A549 (cell line): ENCODE data around the gene SLF2. TPM values are rescaled to one million over a fixed set of nuclear protein-coding genes. Genes with fewer than 3 reads are reported as not detected.

Experiments used
- ATAC-seq, 2 experiments: fragments of 200-7000 bp in 1 of 2; fragments of >200 bp in 1 of 2; cut with Nextera tagmentation in 1 of 2; cut with Tn5 transposase in 1 of 2; 3 replicates each; pipeline versions ENCODE4 v1.8.0 to v1.9.1; 2018 to 2020; ENCODE audit warnings: mild to moderate bottlenecking in 1 of 2, moderate library complexity in 1 of 2
- CTCF ChIA-PET: fragments of 300-600 bp; sonication (Branson Sonifier 250); formaldehyde crosslinking; extraction: SDS; loops from one replicate; lab custom pipeline; 2021; ENCODE audit warnings: antibody characterized with exemption, inconsistent platforms; lab: Yijun Ruan, JAX
- POLR2A ChIA-PET: fragments of 350-600 bp; formaldehyde crosslinking; extraction: SDS; loops from one replicate; lab custom pipeline; 2021; ENCODE audit warnings: antibody characterized with exemption, inconsistent platforms; lab: Yijun Ruan, JAX
- DNase-seq, 2 experiments: peaks; one replicate each; pipeline versions ENCODE4 v3.0.0 to v3.0.0-alpha.2; 2011 to 2016; ENCODE audit warnings: low read depth in 1 of 2, low spot score in 1 of 2
- FAIRE-seq: peaks from 2 replicates; lab custom pipeline; 2011; peaks lifted over from hg19 to GRCh38; lab: Jason Lieb, UNC
- H3K27ac ChIP-seq, 2 experiments: fragments of >200 bp; sonication (Bioruptor Twin); formaldehyde crosslinking; 3 replicates each; pipeline ENCODE4 v1.5.1; 2016 to 2017
- H3K4me1 ChIP-seq: fragments of >200 bp; sonication (Bioruptor Twin); formaldehyde crosslinking; 3 replicates; pipeline ENCODE4 v1.6.1; 2016
- H3K4me2 ChIP-seq: fragments of >200 bp; sonication (Bioruptor Twin); formaldehyde crosslinking; 3 replicates; pipeline ENCODE4 v1.6.1; 2016
- H3K4me3 ChIP-seq: fragments of >200 bp; sonication (Bioruptor Twin); formaldehyde crosslinking; 3 replicates; pipeline ENCODE4 v1.5.1; 2016
- H3K9me3 ChIP-seq: fragments of >200 bp; sonication (Bioruptor Twin); formaldehyde crosslinking; 3 replicates; pipeline ENCODE4 v1.6.1; 2016
- CEBPB ChIP-seq, 2 experiments: fragments of >200 bp in 1 of 2; sonication (Bioruptor Twin) in 1 of 2; formaldehyde crosslinking in 1 of 2; IDR thresholded peaks; 2 replicates each; pipeline ENCODE4 v1.6.1; 2012 to 2016
- EHMT2 ChIP-seq: fragments of 200-600 bp; sonication (generic); IDR thresholded peaks from 2 replicates; pipeline ENCODE4 v1.6.1; 2016; ENCODE audit warnings: antibody characterized with exemption, low read depth, mild to moderate bottlenecking, moderate library complexity
- HES2 ChIP-seq: fragments of >200 bp; sonication (Bioruptor Twin); formaldehyde crosslinking; IDR thresholded peaks from 2 replicates; pipeline ENCODE4 v1.6.1; 2016
- HEYL ChIP-seq: fragments of 250-450 bp; sonication (Bioruptor Pico); IDR thresholded peaks from 2 replicates; pipeline ENCODE4 v1.8.0; 2021; ENCODE audit warnings: mild to moderate bottlenecking, moderate library complexity
- HOXB13 ChIP-seq: fragments of 250-450 bp; sonication (Bioruptor Pico); IDR thresholded peaks from 2 replicates; pipeline ENCODE4 v1.5.0; 2020; ENCODE audit warnings: low read depth, mild to moderate bottlenecking, moderate library complexity
- HOXB5 ChIP-seq: fragments of 250-450 bp; sonication (Bioruptor Pico); IDR thresholded peaks from 2 replicates; pipeline ENCODE4 v1.5.0; 2020; ENCODE audit warnings: mild to moderate bottlenecking, moderate library complexity
- JUN ChIP-seq, 2 experiments: fragments of >200 bp; sonication (Bioruptor Twin); formaldehyde crosslinking; IDR thresholded peaks; 2 replicates in 1 of 2; 3 replicates in 1 of 2; pipeline ENCODE4 v1.6.1; 2016 to 2017
- KDM5A ChIP-seq: fragments of 200-600 bp; sonication (generic); IDR thresholded peaks from 2 replicates; pipeline ENCODE4 v1.6.1; 2016; ENCODE audit warnings: antibody characterized with exemption, mild to moderate bottlenecking
- NR3C1 ChIP-seq: fragments of >200 bp; sonication (Bioruptor Twin); formaldehyde crosslinking; IDR thresholded peaks from 3 replicates; pipeline ENCODE4 v1.6.1; 2017
- POLR2AphosphoS2 ChIP-seq: conservative IDR thresholded peaks from 2 replicates; pipeline ENCODE4 v1.6.1; 2012; ENCODE audit warnings: low read length, improper control_type of control experiment, inconsistent platforms
- RAD21 ChIP-seq, 2 experiments: fragments of >200 bp in 1 of 2; sonication (Bioruptor Twin) in 1 of 2; formaldehyde crosslinking in 1 of 2; IDR thresholded peaks in 1 of 2; conservative IDR thresholded peaks in 1 of 2; 2 replicates in 1 of 2; 3 replicates in 1 of 2; pipeline ENCODE4 v1.6.1; 2012 to 2018; ENCODE audit warnings: inconsistent platforms in 1 of 2
- RARB ChIP-seq: fragments of 250-450 bp; sonication (Bioruptor Pico); IDR thresholded peaks from 2 replicates; pipeline ENCODE4 v1.8.0; 2021; ENCODE audit warnings: mild to moderate bottlenecking, moderate library complexity
- RCOR1 ChIP-seq: fragments of 150-350 bp; IDR thresholded peaks from 2 replicates; pipeline ENCODE4 v1.6.1; 2014; ENCODE audit warnings: antibody characterized with exemption, low read length, low read depth
- REST ChIP-seq: fragments of 200-600 bp; sonication (generic); IDR thresholded peaks from 2 replicates; pipeline ENCODE4 v1.6.1; 2016; ENCODE audit warnings: antibody characterized with exemption, mild to moderate bottlenecking, moderate library complexity
- RNF2 ChIP-seq: fragments of 200-600 bp; sonication (generic); IDR thresholded peaks from 2 replicates; pipeline ENCODE4 v1.6.1; 2016; ENCODE audit warnings: low read depth, mild to moderate bottlenecking, antibody characterized with exemption, moderate library complexity, borderline replicate concordance
- SMC3 ChIP-seq: fragments of >200 bp; sonication (Bioruptor Twin); formaldehyde crosslinking; IDR thresholded peaks from 3 replicates; pipeline ENCODE4 v1.6.1; 2018; ENCODE audit warnings: inconsistent platforms
- USF2 ChIP-seq: fragments of 450-650 bp; IDR thresholded peaks from 2 replicates; pipeline ENCODE4 v1.6.1; 2014; ENCODE audit warnings: antibody characterized with exemption
- ZNF302 ChIP-seq: fragments of 250-450 bp; sonication (Bioruptor Pico); IDR thresholded peaks from 2 replicates; pipeline ENCODE4 v1.9.0; 2021; ENCODE audit warnings: inconsistent platforms, mild to moderate bottlenecking, moderate library complexity
- WGBS: methylation state at CpG from one replicate; pipeline ENCODE4 v1.1.6; 2017; ENCODE audit errors: missing lambda C conversion rate; 5-methylcytosine and 5-hydroxymethylcytosine counted together
- polyA plus RNA-seq, 4 experiments: library from polyadenylated mRNA; depleted of rRNA in 3 of 4; stranded (reverse); fragments of >200 nt; fragmentation: RNase III in 1 of 4; extraction: RNeasy Plus Mini Kit Qiagen cat#74134 plus additional on column Dnase treatment in 1 of 4; gene quantifications; 2 replicates in 3 of 4; 3 replicates in 1 of 4; pipeline ENCODE4 v1.2.3, GENCODE V29; 2011 to 2017

The SLF2 gene
- polyA plus RNA-seq, 2 of the 4 experiments (the other 2 are of a cell fraction), result 13.0 to 16.6 TPM

- WGBS, result 7% methylated on average over 1 of the region's 1 CpG
- TF ChIP-seq KDM5A, result no peak
- TF ChIP-seq HOXB5 (CRISPR knock-in tag), result no peak
- TF ChIP-seq RNF2, result no peak
- no peak for TF ChIP-seq CEBPB (IDR thresholded peaks at IDR 0.05)
- TF ChIP-seq NR3C1, result no peak
- no peak for TF ChIP-seq HES2
- TF ChIP-seq USF2, result no peak
- TF ChIP-seq HOXB13 (CRISPR knock-in tag), result no peak
- TF ChIP-seq RCOR1, result no peak
- no peak for FAIRE-seq
Observed at GRCh38 chr10:100907175-100907574, 5.6 kb upstream of the SLF2 start.

GRCh38 chr10:100907773-100908363 is 4.9 kb upstream of the SLF2 start:
- FAIRE-seq (no peak), ATAC-seq (no peak), DNase-seq (no peak)
- peaks cover 12% of the 10 kb centered on the region; the same call in 2 of the 3 replicates for H3K4me1 ChIP-seq
- CTCF ChIA-PET, result interaction anchor here (1.1 kb wide), 1 partner anchor 11 kb away, joined by 3 read pairs; no protein-coding TSS in a partner anchor
- TF ChIP-seq RCOR1 (no peak), POLR2AphosphoS2 (no peak), RAD21 (conservative IDR thresholded peaks at IDR 0.05 in 1 of 2, IDR thresholded peaks at IDR 0.05 in 1 of 2) (no peak), NR3C1 (no peak)
- POLR2A ChIA-PET, result no interaction called here
- H3K27ac ChIP-seq, result no peak overlapping the region
- 61% methylated on average over 4 of the region's 4 CpGs for WGBS
- no peak overlapping the region for H3K4me2 ChIP-seq
- no peak overlapping the region for H3K4me3 ChIP-seq
- H3K9me3 ChIP-seq, result no peaks in the 10 kb centered on the region

More at GRCh38 chr10:100907175-100907574, 5.6 kb upstream of the SLF2 start:
- Histone ChIP-seq H3K4me3 (no peak overlapping the region), H3K4me2 (no peak overlapping the region), H3K27ac (no peak overlapping the region), H3K9me3 (no peaks in the 10 kb centered on the region), H3K4me1 (peaks cover 12% of the 10 kb centered on the region; the same call in 2 of the 3 replicates)
- DNase-seq (no peak), ATAC-seq (no peak)
- ChIA-PET CTCF (no interaction called here), POLR2A (no interaction called here)

- no peak for ATAC-seq
Observed at GRCh38 chr10:100908378-100908777, 4.4 kb upstream of the SLF2 start.

More at GRCh38 chr10:100908378-100908777, 4.4 kb upstream of the SLF2 start:
- ChIA-PET CTCF (interaction anchor here (1.0 to 1.2 kb wide), 3 partner anchors 9 to 30 kb away, joined by 3 read pairs; no protein-coding TSS in a partner anchor), POLR2A (no interaction called here)
- TF ChIP-seq RARB (CRISPR knock-in tag) (no peak), EHMT2 (no peak), ZNF302 (CRISPR knock-in tag) (no peak), REST (no peak), JUN (IDR thresholded peaks at IDR 0.05) (no peak), SMC3 (no peak), HEYL (CRISPR knock-in tag) (no peak)
- Histone ChIP-seq H3K4me1 (peaks cover 12% of the 10 kb centered on the region; the same call in 2 of the 3 replicates), H3K4me3 (no peak overlapping the region), H3K27ac (no peak overlapping the region), H3K9me3 (no peaks in the 10 kb centered on the region), H3K4me2 (no peak overlapping the region)
- 87% methylated on average over 8 of the region's 8 CpGs for WGBS
- no peak for FAIRE-seq
- DNase-seq, result no peak
